Upper lobe of left lung (tissue), 6 donors: ENCODE data around the gene CNTNAP2. TPM values are rescaled to one million over a fixed set of nuclear protein-coding genes. Genes with fewer than 3 reads are reported as not detected.

ENCODE experiments used
- ATAC-seq, 2 donors: fragments of 200-7000 bp; cut with Tn5 transposase; one replicate each; pipeline ENCODE4 v1.9.1; 2022; ENCODE audit warnings: mild to moderate bottlenecking in 2 of 2, moderate library complexity in 2 of 2; ENCODE audit not compliant: low FRiP score in 2 of 2
- DNase-seq, 2 donors: peaks; one replicate each; pipeline ENCODE4 v3.0.0-alpha.2; 2019 to 2020
- H3K27ac ChIP-seq, 4 donors: fragments of 200-600 bp; sonication (generic); one replicate each; pipeline ENCODE4 v1.5.1; 2016 to 2019
- H3K27me3 ChIP-seq, 4 donors: fragments of 200-600 bp; sonication (generic); one replicate each; pipeline ENCODE4 v1.5.1; 2017 to 2019
- H3K36me3 ChIP-seq, 4 donors: fragments of 200-600 bp; sonication (generic); one replicate each; pipeline ENCODE4 v1.5.1; 2016 to 2019
- H3K4me1 ChIP-seq, 4 donors: fragments of 200-600 bp; sonication (generic); one replicate each; pipeline ENCODE4 v1.5.1; 2018 to 2019
- H3K4me3 ChIP-seq, 4 donors: fragments of 200-600 bp; sonication (generic); one replicate each; pipeline ENCODE4 v1.5.1; 2017 to 2019; ENCODE audit warnings: mild to moderate bottlenecking in 2 of 4, moderate library complexity in 1 of 4
- H3K9me3 ChIP-seq, 4 donors: fragments of 200-600 bp; sonication (generic); one replicate each; pipeline ENCODE4 v1.5.1; 2018 to 2019
- CTCF ChIP-seq, 6 experiments: fragments of 450-650 bp in 4 of 6; fragments of 200-600 bp in 2 of 6; sonication (generic) in 2 of 6; IDR thresholded peaks; one replicate each; pipeline ENCODE4 v1.5.1; 2016 to 2019; ENCODE audit warnings: antibody characterized with exemption in 6 of 6
- EP300 ChIP-seq, 4 donors: sonication (generic); formaldehyde crosslinking; IDR thresholded peaks; one replicate each; pipeline ENCODE4 v1.5.1; 2017; ENCODE audit warnings: antibody characterized with exemption in 4 of 4, control low read depth in 2 of 4
- POLR2A ChIP-seq, 4 donors: fragments of 450-650 bp; IDR thresholded peaks; one replicate each; pipeline ENCODE4 v1.5.1; 2016 to 2017; ENCODE audit warnings: antibody characterized with exemption in 4 of 4, mild to moderate bottlenecking in 2 of 4
- POLR2AphosphoS5 ChIP-seq, 2 donors: sonication (generic); formaldehyde crosslinking; IDR thresholded peaks; one replicate each; pipeline ENCODE4 v1.5.1; 2017; ENCODE audit warnings: antibody characterized with exemption in 2 of 2
- WGBS, 2 donors: methylation state at CpG; one replicate each; pipeline ENCODE4 v1.1.5; 2017 to 2018; 5-methylcytosine and 5-hydroxymethylcytosine counted together
- total RNA-seq, 6 donors: library from RNA; depleted of rRNA in 4 of 6; stranded (reverse); fragments of >200 nt in 4 of 6; gene quantifications; one replicate each; pipeline versions ENCODE4 v1.1.0 to v1.2.1, GENCODE V29; 2016 to 2021
- donor health status: DM: no; HTN: no; CAD: no; lungs with moderate emphysema.
- donor health status: DM: no; HTN: yes; CAD: no; lungs with severe emphysema.

Gene CNTNAP2
- total RNA-seq, 6 donors from 2014 or later: 0.06 to 1.0 (median 0.37) TPM

- no peaks in the 10 kb centered on the region for H3K9me3 ChIP-seq
- no peaks in the 10 kb centered on the region for H3K36me3 ChIP-seq
- TF ChIP-seq POLR2AphosphoS5 (IDR thresholded peaks at IDR 0.05) (no peak), POLR2A (IDR thresholded peaks at IDR 0.05) (no peak), EP300 (IDR thresholded peaks at IDR 0.05) (no peak), CTCF (IDR thresholded peaks at IDR 0.05) (no peak)
Measured at GRCh38 chr7:146201945-146202344, 85.3 kb downstream of the CNTNAP2 start.

GRCh38 chr7:146206270-146206669 lies 89.7 kb downstream of the CNTNAP2 start:
- H3K27me3 ChIP-seq: no peaks in the 10 kb centered on the region
- 77 to 88% methylated on average over 2 of the region's 2 CpGs for WGBS, 2 donors
- no peak for ATAC-seq
- no peaks in the 10 kb centered on the region for H3K4me1 ChIP-seq
- no peak overlapping the region for H3K27ac ChIP-seq
- no peak for TF ChIP-seq POLR2A (IDR thresholded peaks at IDR 0.05)
- TF ChIP-seq CTCF (IDR thresholded peaks at IDR 0.05): no peak
- TF ChIP-seq POLR2AphosphoS5 (IDR thresholded peaks at IDR 0.05): no peak
- TF ChIP-seq EP300 (IDR thresholded peaks at IDR 0.05): no peak
- no peak overlapping the region for H3K4me3 ChIP-seq
- no peaks in the 10 kb centered on the region for H3K36me3 ChIP-seq
- DNase-seq: no peak
- no peaks in the 10 kb centered on the region for H3K9me3 ChIP-seq

More at GRCh38 chr7:146201945-146202344, 85.3 kb downstream of the CNTNAP2 start:
- Histone ChIP-seq H3K27ac (no peak overlapping the region), H3K4me3 (no peak overlapping the region), H3K4me1 (no peaks in the 10 kb centered on the region), H3K27me3 (no peaks in the 10 kb centered on the region)
- WGBS, 2 donors: 48 to 63% methylated on average over 1 of the region's 1 CpG
- ATAC-seq: no peak
- DNase-seq: no peak

- DNase-seq: no peak
- TF ChIP-seq EP300 (IDR thresholded peaks at IDR 0.05) (no peak), POLR2A (IDR thresholded peaks at IDR 0.05) (no peak), CTCF (IDR thresholded peaks at IDR 0.05) (no peak), POLR2AphosphoS5 (IDR thresholded peaks at IDR 0.05) (no peak)
- Histone ChIP-seq H3K27me3 (no peaks in the 10 kb centered on the region), H3K27ac (no peak overlapping the region), H3K4me3 (no peak overlapping the region), H3K4me1 (no peaks in the 10 kb centered on the region), H3K36me3 (no peaks in the 10 kb centered on the region), H3K9me3 (no peaks in the 10 kb centered on the region)
- 80 to 91% methylated on average over 1 of the region's 1 CpG for whole genome bisulfite sequencing, 2 donors
- no peak for ATAC-seq
Measured at GRCh38 chr7:146208492-146208891, 91.9 kb downstream of the CNTNAP2 start.

- H3K9me3 ChIP-seq: no peaks in the 10 kb centered on the region
- H3K36me3 ChIP-seq: no peaks in the 10 kb centered on the region
- WGBS, 2 donors: 73 to 85% methylated on average over 4 of the region's 4 CpGs
- H3K4me1 ChIP-seq: no peaks in the 10 kb centered on the region
- no peak for ATAC-seq
- TF ChIP-seq POLR2A (IDR thresholded peaks at IDR 0.05) (no peak), EP300 (IDR thresholded peaks at IDR 0.05) (no peak), CTCF (IDR thresholded peaks at IDR 0.05) (no peak), POLR2AphosphoS5 (IDR thresholded peaks at IDR 0.05) (no peak)
- H3K27ac ChIP-seq: no peak overlapping the region
- H3K4me3 ChIP-seq: no peak overlapping the region
- DNase-seq: no peak
- no peaks in the 10 kb centered on the region for H3K27me3 ChIP-seq
Measured at GRCh38 chr7:146214842-146215241, 98.2 kb downstream of the CNTNAP2 start.

GRCh38 chr7:146216396-146217041 lies 99.9 kb downstream of the CNTNAP2 start:
- H3K4me3 ChIP-seq: no peak overlapping the region
- H3K36me3 ChIP-seq: no peaks in the 10 kb centered on the region
- TF ChIP-seq CTCF (IDR thresholded peaks at IDR 0.05): no peak
- no peak for DNase-seq
- H3K27me3 ChIP-seq: no peaks in the 10 kb centered on the region
- no peak overlapping the region for H3K27ac ChIP-seq
- ATAC-seq: no peak
- H3K4me1 ChIP-seq: no peaks in the 10 kb centered on the region
- no peaks in the 10 kb centered on the region for H3K9me3 ChIP-seq
- 66 to 69% methylated on average over 9 of the region's 9 CpGs for WGBS, 2 donors
